Measurements from ENCODE around the gene HDAC4. TPM values are rescaled to one million over a fixed set of nuclear protein-coding genes. Genes with fewer than 3 reads are reported as not detected.

The HDAC4 gene
- total RNA-seq, 1 donor from 2014 or later = 7.8 TPM

DNA sequence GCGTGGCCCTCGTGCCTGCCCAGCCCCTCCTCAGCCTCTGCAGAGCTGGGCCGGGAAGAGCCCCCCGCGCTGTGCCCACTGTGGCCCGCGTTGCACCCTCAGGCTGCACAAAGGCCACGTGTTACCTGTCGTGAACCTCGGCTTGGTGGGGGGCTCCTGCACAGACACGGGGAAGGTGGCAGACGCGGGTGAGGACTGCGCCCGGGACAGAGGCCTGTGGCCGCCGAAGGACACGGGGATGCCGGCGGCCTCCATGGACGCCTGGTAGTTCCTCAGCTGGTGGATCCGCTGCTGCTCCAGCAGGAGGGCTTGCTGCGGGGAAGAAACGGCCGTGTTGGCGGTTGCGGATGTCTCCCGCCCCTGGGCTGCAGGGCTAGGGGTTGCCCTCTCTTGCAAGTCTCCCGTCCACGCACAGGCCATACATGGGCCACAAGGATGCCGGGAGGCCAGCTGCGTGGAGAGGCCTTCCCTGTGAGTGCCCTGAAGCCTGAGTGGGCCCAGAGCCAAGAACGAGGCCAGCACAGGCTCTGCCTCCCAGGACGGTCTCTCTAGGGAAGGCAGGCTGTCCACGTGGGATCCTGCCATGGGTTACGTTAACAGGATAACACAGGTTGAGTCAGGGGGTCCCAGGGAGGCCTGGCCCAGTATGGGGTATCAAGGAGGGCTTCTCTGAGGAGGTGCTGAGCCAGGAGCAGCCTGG, 289.3 kb downstream of the HDAC4 start:
- DNase-seq (ENCODE audit: low read depth) = no peak
- no peaks in the 10 kb centered on the region for H3K27me3 ChIP-seq (ENCODE audit: control insufficient read depth, insufficient read depth, low read length)
- TF ChIP-seq CTCF (IDR thresholded peaks at IDR 0.05; ENCODE audit: insufficient read depth, low read length, poor library complexity, severe bottlenecking) = no peak
- H3K36me3 ChIP-seq (ENCODE audit: control insufficient read depth, insufficient read depth, low read length) = no peaks in the 10 kb centered on the region
- no peak overlapping the region for H3K4me3 ChIP-seq (ENCODE audit: low read depth, low read length)

GRCh38 chr2:239110595-239111048, 290.2 kb downstream of the HDAC4 start:
- no peaks in the 10 kb centered on the region for H3K27me3 ChIP-seq (ENCODE audit: control insufficient read depth, insufficient read depth, low read length)
- H3K36me3 ChIP-seq (ENCODE audit: control insufficient read depth, insufficient read depth, low read length) = no peaks in the 10 kb centered on the region
- H3K4me3 ChIP-seq (ENCODE audit: low read depth, low read length) = no peak overlapping the region
- TF ChIP-seq CTCF (IDR thresholded peaks at IDR 0.05; ENCODE audit: insufficient read depth, low read length, poor library complexity, severe bottlenecking) = no peak
- no peak for DNase-seq (ENCODE audit: low read depth)

GRCh38 chr2:239109928-239110545, 290.8 kb downstream of the HDAC4 start:
- Histone ChIP-seq H3K36me3 (ENCODE audit: control insufficient read depth, insufficient read depth, low read length) (no peaks in the 10 kb centered on the region), H3K27me3 (ENCODE audit: control insufficient read depth, insufficient read depth, low read length) (no peaks in the 10 kb centered on the region), H3K4me3 (ENCODE audit: low read depth, low read length) (no peak overlapping the region)
- no peak for TF ChIP-seq CTCF (IDR thresholded peaks at IDR 0.05; ENCODE audit: insufficient read depth, low read length, poor library complexity, severe bottlenecking)
- DNase-seq (ENCODE audit: low read depth) = no peak

DNA sequence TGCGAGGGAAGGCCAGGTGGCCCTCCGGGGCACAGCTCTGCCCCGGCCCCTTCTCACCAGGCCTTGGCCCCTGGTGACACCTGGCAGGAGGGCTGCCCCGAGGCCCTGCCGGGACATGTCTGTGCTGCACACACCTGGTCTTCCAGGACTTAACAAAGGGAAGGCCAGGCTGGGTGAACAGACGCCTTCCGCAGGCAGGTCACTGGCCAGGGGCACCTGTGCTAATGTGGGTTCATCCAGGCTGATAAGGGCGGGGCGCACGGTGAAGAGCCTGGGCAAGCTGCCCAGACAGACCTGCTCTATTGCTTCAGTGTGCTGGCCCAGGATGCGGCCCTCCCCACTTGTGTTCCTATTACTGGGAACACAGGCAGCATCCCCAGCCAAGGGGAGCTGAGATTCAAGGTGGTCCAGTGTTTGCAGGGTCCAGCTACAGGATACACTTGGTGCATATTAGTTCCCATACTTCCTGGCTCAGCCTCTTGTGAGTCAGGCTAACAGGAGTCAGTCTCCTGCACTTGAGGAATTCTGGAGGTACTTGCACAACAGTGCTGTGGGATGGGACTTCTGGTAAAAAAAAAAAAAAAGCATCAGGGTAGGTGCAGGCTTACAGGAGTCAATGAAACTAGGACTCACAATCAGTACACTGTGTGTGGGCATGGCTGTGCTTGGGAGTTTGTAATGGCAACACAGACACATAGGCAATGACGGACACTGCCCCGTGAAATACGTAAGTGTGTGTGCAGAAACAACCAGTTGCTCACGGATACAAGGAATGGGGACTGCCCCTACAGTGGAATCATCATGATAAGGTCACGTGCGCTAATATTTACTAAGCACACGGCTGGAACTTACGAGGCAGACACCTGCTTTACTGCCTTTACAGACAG, 291.5 kb downstream of the HDAC4 start:
- Histone ChIP-seq H3K27me3 (ENCODE audit: control insufficient read depth, insufficient read depth, low read length) (no peaks in the 10 kb centered on the region), H3K4me3 (ENCODE audit: low read depth, low read length) (no peak overlapping the region), H3K36me3 (ENCODE audit: control insufficient read depth, insufficient read depth, low read length) (no peaks in the 10 kb centered on the region)
- TF ChIP-seq CTCF (IDR thresholded peaks at IDR 0.05; ENCODE audit: insufficient read depth, low read length, poor library complexity, severe bottlenecking) = no peak
- no peak for DNase-seq (ENCODE audit: low read depth)

DNA sequence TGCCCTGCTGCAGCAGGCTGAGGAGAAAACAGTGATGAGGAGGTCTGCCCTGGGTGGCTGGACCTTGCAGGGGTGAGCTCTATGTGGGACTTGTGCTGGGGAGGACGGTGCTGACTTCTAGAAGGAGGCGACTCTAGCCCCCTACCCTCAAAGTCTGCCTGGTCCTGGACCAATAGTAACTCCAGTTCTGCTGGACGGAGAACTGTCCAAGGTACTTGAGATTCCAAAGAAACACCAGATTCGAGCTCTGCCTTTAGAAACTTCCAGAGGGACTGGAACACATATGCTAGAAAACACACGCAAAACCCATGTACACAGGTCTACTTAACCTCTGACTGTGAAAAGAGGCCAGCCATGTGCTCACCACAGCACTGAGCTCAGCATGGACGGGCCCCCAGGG, 292.4 kb downstream of the HDAC4 start:
- no peak for TF ChIP-seq CTCF (IDR thresholded peaks at IDR 0.05; ENCODE audit: insufficient read depth, low read length, poor library complexity, severe bottlenecking)
- no peaks in the 10 kb centered on the region for H3K27me3 ChIP-seq (ENCODE audit: control insufficient read depth, insufficient read depth, low read length)
- no peak overlapping the region for H3K4me3 ChIP-seq (ENCODE audit: low read depth, low read length)
- DNase-seq (ENCODE audit: low read depth) = no peak
- H3K36me3 ChIP-seq (ENCODE audit: control insufficient read depth, insufficient read depth, low read length) = no peaks in the 10 kb centered on the region

Measured in kidney epithelial cell (primary cell).